PFSK-1 (cell line): ENCODE results near the gene IL1A.

Source experiments
- FOXP2 ChIP-seq: optimal IDR thresholded peaks from 2 replicates; pipeline ENCODE3; 2011; ENCODE audit warnings: borderline replicate concordance, control low read depth, inconsistent platforms; ENCODE audit not compliant: insufficient read depth; ENCODE audit errors: extremely low read length, extremely low read depth
- POLR2AphosphoS5 ChIP-seq: IDR thresholded peaks from 2 replicates; pipeline ENCODE4 v1.6.1; 2012; ENCODE audit warnings: low read depth, mild to moderate bottlenecking, control low read depth, low read length, moderate library complexity
- REST ChIP-seq, 2 experiments: IDR thresholded peaks; 2 replicates each; pipeline versions ENCODE4 v1.6.1 to v1.8.0; 2011 to 2012; ENCODE audit warnings: low read depth in 2 of 2, low read length in 2 of 2, control low read depth in 1 of 2, inconsistent platforms in 1 of 2, mild to moderate bottlenecking in 1 of 2, moderate library complexity in 1 of 2; ENCODE audit not compliant: insufficient read depth in 1 of 2
- SIN3A ChIP-seq: IDR thresholded peaks from 2 replicates; pipeline ENCODE4 v1.6.1; 2012; ENCODE audit warnings: mild to moderate bottlenecking, low read length, moderate library complexity, borderline replicate concordance; ENCODE audit not compliant: insufficient read depth
- TAF1 ChIP-seq: IDR thresholded peaks from 2 replicates; pipeline ENCODE4 v1.6.1; 2012; ENCODE audit warnings: low read length, control low read depth, borderline replicate concordance; ENCODE audit not compliant: insufficient read depth

IL1A gene

GRCh38 chr2:112777036-112777435 lies 7.3 kb downstream of the IL1A start:
- no peak for TF ChIP-seq TAF1

- TF ChIP-seq POLR2AphosphoS5 (no peak), SIN3A (no peak), REST (IDR thresholded peaks at IDR 0.05; ENCODE audit: insufficient read depth in 1 of 2, low read depth in 2 of 2, low read length in 2 of 2) (no peak), TAF1 (no peak), FOXP2 (no peak)
Measured at GRCh38 chr2:112776113-112776512, 8.2 kb downstream of the IL1A start.

- no peak for TF ChIP-seq REST (IDR thresholded peaks at IDR 0.05; ENCODE audit: insufficient read depth in 1 of 2, low read depth in 2 of 2, low read length in 2 of 2)
- no peak for TF ChIP-seq TAF1
- no peak for TF ChIP-seq FOXP2
- TF ChIP-seq SIN3A = no peak
- no peak for TF ChIP-seq POLR2AphosphoS5
Measured at GRCh38 chr2:112774536-112775285, 9.6 kb downstream of the IL1A start.

- TF ChIP-seq FOXP2 (no peak), TAF1 (no peak), SIN3A (no peak), REST (IDR thresholded peaks at IDR 0.05; ENCODE audit: insufficient read depth in 1 of 2, low read depth in 2 of 2, low read length in 2 of 2) (no peak)
Measured at GRCh38 chr2:112773556-112773955, 10.7 kb downstream of the IL1A start.

GRCh38 chr2:112772911-112773475 lies 11.3 kb downstream of the IL1A start:
- TF ChIP-seq POLR2AphosphoS5 (no peak), FOXP2 (no peak), SIN3A (no peak), TAF1 (no peak), REST (IDR thresholded peaks at IDR 0.05; ENCODE audit: insufficient read depth in 1 of 2, low read depth in 2 of 2, low read length in 2 of 2) (no peak)
